ENCODE data around the gene SYNDIG1.

Gene SYNDIG1

DNA sequence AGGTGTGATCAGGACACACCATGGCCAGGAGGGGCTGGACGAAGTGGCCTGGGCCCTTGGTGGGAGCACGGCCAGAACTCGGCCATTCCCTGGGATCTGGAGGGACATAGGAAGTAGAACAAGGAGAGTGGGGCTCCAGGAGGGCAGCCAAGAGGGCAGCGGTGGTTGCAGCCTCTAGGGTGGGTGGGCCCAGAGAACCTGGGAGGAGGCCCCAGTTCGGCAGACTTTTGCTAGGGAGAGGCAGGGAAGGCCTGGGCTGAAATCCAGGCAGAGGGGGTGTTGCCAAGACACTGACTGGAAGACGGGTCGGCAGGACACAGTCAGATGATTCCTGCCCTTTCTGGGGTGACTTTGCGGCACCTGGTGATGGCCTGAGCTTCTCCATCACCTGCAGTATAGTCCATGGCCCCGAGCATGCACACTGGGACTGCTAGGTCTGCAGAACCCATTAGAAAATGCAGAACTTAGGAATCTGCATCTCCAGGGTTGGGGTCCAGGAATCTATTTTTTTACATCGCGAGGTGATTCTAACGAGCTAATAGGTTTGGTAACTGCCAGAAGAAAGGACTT is 224.8 kb downstream of the SYNDIG1 start:
- no peak for DNase-seq (ENCODE audit: low spot score)

DNA sequence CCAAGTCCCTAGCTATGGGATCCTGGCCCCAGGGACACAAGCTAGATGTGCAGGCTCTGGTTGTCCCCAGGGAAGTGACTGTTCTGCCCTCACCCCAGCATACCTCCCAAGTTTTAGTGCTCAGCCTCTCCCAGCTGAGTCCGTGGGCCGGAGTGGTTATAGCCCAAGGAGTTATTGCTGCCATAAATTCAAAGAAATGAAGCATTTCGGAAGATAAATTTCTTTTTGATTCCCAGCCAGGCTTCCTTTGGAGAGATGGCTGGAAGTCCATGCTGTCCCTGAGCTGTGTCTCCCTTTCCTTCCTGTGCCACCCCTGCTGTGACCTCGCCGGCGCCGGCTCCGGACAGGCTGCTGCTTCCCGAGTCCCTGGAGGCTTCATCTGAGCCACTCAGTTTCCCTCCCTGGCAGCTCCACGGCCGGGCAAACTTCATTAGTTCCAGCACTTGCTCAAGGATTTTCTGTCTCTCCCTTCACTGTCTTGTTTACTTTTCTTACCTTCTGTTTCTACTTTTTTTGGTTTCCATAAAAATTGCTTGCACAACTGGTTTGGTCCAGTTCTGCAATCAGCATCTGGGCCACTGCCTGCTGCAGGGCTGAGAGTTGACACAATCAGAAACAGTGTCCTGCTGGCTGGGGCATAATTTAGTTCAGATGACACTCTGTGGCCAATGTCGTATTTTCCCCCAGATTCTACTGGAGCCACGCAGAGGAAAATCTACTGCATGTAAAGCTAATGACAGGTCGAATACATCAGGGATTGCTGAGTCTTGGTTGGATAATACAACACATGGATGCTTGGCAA is 225.5 kb downstream of the SYNDIG1 start:
- DNase-seq (ENCODE audit: low spot score), result no peak

DNA sequence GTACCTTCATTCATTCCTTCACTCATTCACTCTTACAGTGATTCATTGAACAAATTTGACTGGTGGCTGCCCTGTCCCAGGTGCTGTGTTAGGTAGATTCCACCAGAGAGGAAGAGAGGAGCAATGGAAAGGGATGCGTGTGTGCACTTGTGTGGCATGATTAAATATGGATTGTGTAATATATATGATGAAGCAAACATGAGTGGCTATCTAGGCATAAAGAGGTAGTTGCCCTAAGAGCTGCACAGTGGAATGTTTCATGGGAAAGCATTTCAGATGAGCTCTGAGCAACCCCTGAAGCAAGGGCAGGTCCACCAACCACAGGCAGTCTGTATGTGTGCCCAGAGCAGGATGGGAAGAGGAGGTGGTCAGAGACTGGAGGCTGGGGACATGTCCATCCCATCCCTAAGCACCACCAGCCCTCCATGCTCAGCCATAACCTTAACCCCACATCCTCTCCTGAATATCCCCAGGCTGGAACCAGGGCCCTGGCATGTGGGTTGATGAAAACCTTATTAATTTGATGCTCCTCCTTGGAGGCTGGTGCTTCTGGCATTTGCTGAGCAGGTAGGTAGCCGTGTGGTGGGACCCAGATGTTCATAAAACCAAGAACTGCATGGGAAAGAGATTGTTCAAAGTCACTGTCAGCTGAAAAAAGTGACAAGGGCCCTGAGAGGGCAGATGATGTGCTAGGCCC is 226.2 kb downstream of the SYNDIG1 start:
- no peak for DNase-seq (ENCODE audit: low spot score)

DNA sequence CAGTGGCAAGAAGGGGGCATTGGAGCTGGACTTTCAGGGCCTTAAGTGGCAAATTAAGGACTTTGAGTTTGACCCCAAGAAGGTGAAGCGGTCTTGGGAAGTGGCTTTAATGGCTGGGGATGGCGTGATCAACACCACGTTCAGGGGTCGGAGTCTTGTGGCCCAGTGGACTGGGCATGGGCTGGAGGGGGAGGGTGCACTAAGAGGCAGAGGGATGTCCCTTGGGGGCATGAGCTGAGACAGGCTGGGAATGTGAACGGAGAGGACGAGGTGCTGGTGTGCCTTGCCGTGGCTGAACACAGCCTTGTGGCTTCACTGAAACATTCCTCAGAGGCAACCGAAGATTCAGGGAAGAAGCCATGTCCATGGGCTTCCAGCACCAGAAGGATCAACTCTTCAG is 227.0 kb downstream of the SYNDIG1 start:
- no peak for DNase-seq (ENCODE audit: low spot score)

DNA sequence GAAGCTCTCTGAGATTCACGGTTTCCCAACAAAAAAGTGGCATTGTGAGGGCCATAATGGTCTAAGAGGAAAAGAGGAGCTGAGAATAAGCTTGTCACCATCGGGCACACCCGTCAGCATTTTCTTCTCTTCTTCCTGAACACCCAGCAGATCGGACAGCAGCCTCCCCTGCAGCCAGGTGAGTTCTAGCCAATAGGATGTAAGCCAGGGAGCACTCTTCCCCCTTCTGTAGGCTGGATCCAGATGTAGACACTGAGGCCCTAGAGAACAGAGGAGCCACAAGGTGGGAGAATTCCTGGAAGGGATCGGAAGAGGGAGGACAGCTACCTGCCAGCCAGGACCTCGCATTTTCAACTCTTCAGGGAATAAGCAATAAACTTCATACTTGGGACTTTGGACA is 228.0 kb downstream of the SYNDIG1 start:
- DNase-seq (ENCODE audit: low spot score), result no peak

DNA sequence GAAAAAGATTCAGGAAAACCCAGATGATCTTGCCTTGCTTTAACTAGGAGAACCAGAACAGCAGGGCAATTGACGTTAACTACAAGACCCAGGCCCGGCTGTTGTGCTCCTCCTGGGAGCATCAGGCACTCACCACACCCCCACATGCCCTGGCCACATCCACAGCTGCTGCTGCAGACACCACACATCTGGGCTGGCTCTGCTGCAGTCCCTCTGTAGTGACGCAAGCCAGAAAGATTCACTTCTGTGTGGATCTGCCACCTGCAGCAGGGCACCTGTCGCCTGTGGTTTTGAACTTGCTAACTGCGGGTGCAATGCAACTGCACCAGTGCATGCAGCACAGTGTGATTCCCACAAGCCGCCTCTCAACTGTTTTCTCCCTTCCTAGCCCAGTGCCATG is 228.8 kb downstream of the SYNDIG1 start:
- no peak for DNase-seq (ENCODE audit: low spot score)

DNA sequence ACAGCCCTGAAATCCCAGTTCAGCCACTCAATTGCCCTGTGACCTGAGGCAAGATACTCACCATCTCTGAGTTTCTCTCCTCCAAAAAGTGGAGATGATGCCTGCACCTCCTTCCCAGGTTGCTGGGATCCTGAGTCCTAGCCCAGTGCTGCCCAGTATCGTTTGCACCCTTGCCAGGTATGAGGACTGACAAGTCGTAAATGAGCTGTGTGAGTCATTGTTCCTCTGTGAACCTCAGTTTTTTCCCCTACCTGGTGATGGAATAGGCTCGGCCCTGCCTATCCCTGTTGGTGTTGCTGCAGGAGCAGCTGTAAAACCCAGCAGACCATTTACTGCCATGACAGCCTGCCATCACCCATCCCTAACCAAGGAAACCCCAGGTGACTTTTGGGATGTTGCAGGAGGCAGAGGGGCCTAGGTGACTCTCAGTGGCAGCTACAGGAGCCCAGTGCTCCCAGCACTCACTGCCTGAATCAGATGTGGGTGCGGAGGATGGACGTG is 229.3 kb downstream of the SYNDIG1 start:
- DNase-seq (ENCODE audit: low spot score), result no peak

DNA sequence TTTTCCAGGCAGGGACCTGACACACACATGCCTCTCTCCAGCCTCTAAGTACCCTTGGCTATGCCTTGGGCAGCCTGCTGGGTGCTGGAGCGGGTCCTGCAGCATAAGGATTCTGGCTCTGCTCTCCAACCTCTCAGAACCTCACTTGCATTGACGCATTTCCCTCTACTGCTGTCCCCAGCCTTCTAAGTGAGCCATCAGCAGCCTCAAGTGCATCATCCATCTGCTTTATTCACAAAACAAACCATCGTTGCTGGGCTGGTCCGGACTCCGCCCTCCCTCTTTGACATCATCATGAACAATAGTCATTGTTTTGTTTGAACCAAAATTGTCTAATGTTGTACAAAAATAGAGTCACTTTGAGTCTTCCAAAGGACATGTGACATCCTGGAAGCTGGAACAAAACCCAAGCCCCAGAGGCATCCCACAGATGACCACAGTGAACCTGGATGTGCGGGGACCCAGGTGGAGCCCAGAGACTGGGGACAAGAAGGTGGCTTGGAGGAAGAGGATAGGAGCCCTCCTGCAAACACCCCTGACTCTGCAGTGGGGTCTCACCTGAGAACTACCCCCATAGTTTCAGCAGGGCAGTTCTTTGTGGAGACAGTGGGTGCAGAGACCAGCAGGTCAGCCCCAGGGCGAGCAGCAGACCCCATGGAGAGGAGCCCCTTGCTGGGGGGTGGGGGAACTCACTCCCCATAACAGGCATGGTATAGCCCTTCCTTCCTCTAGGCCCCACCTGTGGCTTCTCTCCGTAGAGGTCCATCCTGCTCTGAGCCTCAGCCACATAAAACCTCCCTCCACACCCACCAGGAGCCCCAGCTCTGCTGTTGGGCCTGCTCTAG is 230.1 kb downstream of the SYNDIG1 start:
- DNase-seq (ENCODE audit: low spot score), result no peak

DNA sequence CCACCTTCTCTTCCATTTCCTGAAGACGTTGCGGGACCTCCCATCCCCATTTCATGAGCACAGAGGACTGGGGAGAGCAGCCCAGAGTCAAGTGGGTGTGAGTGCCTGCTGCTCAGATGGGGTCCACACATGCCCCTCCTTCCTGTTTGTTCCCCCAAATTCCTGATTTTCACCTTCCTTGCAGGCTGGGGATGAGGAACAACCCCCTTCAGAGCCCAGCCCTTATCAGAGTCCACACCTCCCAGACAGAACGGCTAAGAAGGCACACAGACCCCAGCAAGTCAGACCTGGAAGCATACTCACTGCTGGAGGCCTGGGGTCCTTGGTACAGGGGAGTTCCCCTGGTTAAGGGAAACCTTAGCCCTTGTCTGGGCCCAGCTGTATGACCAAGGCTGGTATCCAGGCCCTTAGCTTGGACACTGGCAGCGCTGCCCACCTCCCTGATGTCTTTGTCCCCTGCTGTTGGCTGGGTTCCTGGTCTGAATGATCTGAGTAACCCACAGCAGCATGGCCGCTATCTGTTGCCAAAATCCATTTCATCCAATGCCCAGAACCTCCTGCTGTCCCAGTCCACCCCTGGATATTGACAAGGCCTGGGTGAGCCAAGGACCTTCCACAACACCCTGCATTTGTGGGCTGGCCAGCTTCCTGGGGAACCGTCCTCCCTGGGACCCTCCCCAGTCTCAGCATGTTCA is 230.9 kb downstream of the SYNDIG1 start:
- no peak for DNase-seq (ENCODE audit: low spot score)

DNA sequence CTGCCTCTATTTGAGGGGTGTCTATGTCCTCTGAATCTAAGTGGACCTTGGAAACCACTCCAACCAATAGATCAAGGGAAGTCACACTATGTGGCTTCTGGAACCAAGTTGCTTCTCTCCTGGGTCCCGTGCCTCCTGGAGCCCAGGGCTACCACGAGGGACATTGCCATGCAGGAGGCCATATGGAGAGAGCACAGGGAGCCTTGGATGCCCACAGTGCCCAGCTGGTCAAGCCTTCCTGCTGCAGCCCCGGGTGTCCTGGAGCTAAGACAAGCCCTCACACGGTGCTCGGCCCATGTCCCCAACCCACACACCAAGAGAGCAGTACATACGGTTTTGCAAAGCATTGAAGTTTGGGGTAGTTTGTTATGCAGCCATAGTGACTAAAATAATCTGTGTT is 231.6 kb downstream of the SYNDIG1 start:
- DNase-seq (ENCODE audit: low spot score), result no peak

DNA sequence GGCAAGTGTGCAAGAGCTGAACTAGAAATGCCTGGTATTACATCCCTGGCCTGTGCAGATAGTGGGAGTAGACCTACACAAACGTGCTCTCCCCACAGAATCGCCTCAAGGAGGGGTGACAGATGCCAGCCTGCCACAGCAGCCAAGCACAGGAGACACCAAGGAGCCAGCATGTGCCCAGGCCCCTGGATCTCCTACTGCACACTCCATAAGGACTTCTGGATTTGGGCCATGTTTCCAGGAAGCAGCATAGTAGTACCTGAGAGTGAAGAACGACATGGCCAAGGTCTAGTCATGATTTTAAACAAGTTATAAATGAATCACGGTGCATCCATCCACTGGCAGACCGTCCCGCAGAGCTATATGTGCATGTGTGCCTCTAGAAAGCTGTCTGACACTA is 232.2 kb downstream of the SYNDIG1 start:
- no peak for DNase-seq (ENCODE audit: low spot score)

DNA sequence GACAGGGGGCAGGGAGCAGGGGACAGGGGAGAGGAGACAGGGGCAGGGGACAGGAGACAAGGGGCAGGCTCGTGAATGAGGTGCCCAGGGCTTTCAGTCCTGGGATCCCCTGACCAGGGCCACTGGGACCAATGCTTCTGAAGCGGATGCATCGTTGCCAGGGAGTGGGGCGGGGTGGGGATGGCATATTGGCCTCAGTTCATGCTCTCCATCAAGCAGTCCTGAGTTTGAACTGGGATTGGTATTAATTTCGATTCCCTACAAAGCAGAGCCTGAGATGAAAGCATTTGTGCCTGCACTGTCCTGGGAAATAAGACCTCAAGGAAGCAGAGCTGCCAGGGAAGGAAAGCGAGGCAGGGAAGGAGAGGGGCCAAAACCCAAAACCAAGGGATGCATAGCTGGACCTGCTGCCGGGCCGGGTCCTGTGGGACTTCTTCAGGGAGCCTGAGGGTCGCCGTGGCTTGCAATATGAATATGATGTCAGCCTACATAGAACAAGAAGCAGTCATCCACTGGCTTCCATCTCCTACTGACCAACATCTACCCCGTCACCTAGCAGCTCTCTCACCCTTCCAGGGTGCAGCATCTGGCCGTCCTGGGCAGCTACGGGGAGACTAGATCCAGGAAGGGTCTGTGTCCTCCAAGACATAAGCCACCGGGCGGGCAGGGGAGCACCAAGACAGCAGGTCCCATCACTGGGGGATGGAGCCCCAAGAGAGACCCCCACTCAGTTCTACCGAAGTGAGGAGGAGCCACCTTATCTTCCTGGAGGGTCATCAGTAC is 233.3 kb downstream of the SYNDIG1 start:
- DNase-seq (ENCODE audit: low spot score), result no peak

DNA sequence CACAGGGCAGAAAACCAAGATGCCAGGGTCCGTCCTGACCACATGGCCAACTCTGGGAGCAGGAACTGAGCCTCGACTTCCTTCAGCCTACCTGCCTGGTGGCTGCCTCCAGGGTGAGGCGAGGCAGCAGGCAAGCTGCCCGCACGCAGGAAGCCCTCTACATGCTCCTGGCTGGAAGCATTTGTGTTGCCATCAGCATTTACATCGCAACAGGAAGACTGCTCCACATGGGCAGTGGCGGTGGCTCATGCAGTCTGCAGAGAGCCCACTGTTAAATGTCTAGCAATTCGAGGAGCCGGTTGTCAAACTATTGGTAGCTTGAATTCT is 233.8 kb downstream of the SYNDIG1 start:
- DNase-seq (ENCODE audit: low spot score), result no peak

DNA sequence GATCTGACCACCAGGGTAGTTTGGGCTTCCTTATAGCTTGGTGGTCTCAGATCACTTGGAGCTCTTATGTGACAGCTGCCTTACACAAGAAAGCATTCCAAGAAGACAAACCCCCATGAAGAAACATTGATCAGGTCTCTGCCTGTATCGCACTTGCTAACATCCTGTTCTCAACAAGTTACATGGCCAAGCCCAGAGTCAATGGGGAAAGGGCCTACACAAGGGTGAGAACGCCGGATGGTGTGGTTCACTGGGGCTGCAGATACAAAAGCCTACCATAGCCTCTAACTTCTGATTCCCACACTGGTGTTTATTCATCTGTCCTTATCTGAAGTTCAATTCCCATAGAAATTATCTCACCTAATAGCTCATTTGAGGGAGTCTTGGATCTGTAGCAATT is 235.5 kb downstream of the SYNDIG1 start:
- no peak for DNase-seq (ENCODE audit: low spot score)

DNA sequence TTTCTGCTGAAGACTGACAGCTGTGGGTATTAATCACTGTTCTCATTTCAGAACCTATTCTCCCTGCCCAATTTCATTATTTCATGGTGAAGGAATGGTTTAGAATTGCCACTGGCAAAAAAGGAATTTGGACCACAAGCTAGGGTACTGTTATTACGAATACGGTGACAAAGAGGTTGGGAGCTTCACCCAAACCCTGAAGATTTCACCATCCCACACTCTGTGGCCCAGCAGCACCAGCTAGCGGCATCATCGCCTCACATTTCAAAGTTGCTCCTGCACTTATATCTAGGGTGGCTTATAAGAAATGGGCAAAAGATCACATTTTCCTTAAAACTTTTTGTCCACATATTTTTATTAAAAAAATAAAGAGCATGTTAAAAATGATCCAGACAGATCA is 236.1 kb downstream of the SYNDIG1 start:
- no peak for DNase-seq (ENCODE audit: low spot score)

DNA sequence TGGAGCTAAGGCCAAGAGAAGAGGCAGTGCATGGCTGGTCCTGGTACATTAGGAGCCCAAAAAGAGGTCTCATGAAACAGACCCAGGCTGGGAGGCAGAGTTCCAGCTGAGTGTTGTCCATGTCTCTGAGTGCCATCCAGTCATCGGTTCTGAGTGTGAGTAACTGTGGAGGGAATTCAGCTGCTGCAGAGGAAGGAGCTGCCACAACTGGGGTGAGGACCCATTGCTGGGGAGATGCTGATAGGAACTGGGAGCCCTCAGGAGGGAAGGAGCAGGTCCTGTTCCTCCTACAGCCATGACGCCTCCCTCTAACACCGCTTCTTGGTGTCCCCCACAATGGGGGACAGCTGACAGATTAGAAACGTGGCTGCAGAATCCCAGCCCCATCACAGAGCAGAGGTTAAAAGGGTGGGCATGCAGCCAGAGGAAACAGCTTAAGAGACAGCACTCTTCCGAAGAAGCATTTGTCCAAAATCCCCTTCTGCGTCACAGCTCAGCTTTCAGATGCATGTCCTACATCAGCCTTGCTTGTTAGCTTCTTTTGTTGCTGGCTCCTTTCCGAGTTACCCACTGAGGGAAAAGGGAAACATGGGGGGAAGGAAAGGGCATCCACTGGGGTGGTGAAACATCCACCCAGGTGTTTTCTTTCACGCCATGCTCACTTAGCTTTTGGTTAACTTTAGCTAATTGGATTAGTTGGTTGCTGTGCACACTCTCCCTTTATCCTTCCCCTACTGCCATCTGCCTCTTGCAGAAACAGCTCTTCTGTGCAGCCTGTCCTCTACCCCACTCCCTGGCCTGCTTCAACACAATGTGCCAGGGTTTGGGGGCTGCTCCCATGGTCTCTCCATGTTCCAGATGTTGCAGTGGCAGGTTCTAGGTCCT is 239.2 kb downstream of the SYNDIG1 start:
- no peak for DNase-seq (ENCODE audit: low spot score)

Data from RKO (cell line).